Uterus (tissue), 4 donors: Measurements from ENCODE around the gene CYP8B1. TPM values are rescaled to one million over a fixed set of nuclear protein-coding genes. Genes with fewer than 3 reads are reported as not detected.

Experiments used
- DNase-seq, 2 donors: peaks; one replicate each; pipeline ENCODE4 v3.0.0-alpha.2; 2019 to 2020
- H3K27ac ChIP-seq, 2 donors: fragments of 200-600 bp; sonication (generic); 1 replicate in 1 of 2; 2 replicates in 1 of 2; pipeline ENCODE4 v1.5.1; 2016 to 2018
- H3K27me3 ChIP-seq, 2 donors: fragments of 200-600 bp; sonication (generic); one replicate each; pipeline ENCODE4 v1.5.1; 2018 to 2019; ENCODE audit warnings: control low read depth in 1 of 2
- H3K36me3 ChIP-seq, 2 donors: fragments of 200-600 bp; sonication (generic); one replicate each; pipeline ENCODE4 v1.5.1; 2019; ENCODE audit warnings: control low read depth in 1 of 2
- H3K4me1 ChIP-seq, 2 donors: fragments of 200-600 bp; sonication (generic); one replicate each; pipeline ENCODE4 v1.5.1; 2018 to 2019; ENCODE audit warnings: control low read depth in 1 of 2
- H3K4me3 ChIP-seq, 2 donors: fragments of 200-600 bp; sonication (generic); 1 replicate in 1 of 2; 2 replicates in 1 of 2; pipeline ENCODE4 v1.5.1; 2018 to 2019; ENCODE audit warnings: mild to moderate bottlenecking in 1 of 2
- H3K9me3 ChIP-seq, 2 donors: fragments of 200-600 bp; sonication (generic); one replicate each; pipeline ENCODE4 v1.5.1; 2019; ENCODE audit warnings: control low read depth in 1 of 2
- POLR2A ChIP-seq, 2 donors: fragments of 450-650 bp; IDR thresholded peaks; one replicate each; pipeline ENCODE4 v1.6.1; 2016; ENCODE audit warnings: antibody characterized with exemption in 2 of 2, mild to moderate bottlenecking in 1 of 2, moderate library complexity in 1 of 2
- intact Hi-C: fragments of 100-400 bp; cut with DNase I; formaldehyde crosslinking; loops from one replicate; pipeline ENCODE4 v1.15.1; 2023; ENCODE audit warnings: low total_unique reads
- total RNA-seq, 4 donors: library from RNA; depleted of rRNA in 3 of 4; stranded (reverse); fragments of >200 nt in 3 of 4; gene quantifications; one replicate each; pipeline versions ENCODE4 v1.1.0 to v1.2.4, GENCODE V29; 2014 to 2023
- TF ChIP-seq, protein P1 (sequence below), 4 experiments: fragments of 200-600 bp in 2 of 4; fragments of 450-650 bp in 2 of 4; sonication (generic) in 2 of 4; IDR thresholded peaks; one replicate each; pipeline ENCODE4 v1.5.1; 2016 to 2019; ENCODE audit warnings: antibody characterized with exemption in 4 of 4, mild to moderate bottlenecking in 2 of 4, moderate library complexity in 1 of 4
- donor health status: DM: yes; HTN: yes; CAD: no.

CYP8B1 gene
- total RNA-seq, 4 donors from 2014 or later: not detected

DNA sequence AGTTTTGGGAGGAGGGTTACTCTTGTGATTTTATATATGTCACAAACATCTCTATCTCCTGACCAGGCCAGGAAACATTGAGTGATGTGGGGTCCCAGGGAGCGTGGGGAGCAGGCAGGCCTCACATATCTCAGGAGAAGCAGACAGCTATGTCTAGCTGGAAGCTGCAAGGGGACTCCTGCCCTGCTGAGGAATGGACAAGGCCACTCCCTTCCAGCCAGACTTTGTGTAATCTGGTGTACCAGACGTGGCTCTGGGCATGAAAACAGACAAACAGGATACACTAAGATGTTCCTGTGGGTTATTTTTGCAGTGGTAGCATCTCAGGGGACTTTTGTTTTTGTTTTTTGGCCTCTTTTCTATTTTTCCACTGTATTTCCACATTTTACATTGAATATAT, 23.2 kb downstream of the CYP8B1 start:
- intact Hi-C loops: no loop called here
- no peak for DNase-seq
- no peaks in the 10 kb centered on the region for H3K4me1 ChIP-seq
- no peak for TF ChIP-seq POLR2A (IDR thresholded peaks at IDR 0.05)
- TF ChIP-seq, protein P1, sequence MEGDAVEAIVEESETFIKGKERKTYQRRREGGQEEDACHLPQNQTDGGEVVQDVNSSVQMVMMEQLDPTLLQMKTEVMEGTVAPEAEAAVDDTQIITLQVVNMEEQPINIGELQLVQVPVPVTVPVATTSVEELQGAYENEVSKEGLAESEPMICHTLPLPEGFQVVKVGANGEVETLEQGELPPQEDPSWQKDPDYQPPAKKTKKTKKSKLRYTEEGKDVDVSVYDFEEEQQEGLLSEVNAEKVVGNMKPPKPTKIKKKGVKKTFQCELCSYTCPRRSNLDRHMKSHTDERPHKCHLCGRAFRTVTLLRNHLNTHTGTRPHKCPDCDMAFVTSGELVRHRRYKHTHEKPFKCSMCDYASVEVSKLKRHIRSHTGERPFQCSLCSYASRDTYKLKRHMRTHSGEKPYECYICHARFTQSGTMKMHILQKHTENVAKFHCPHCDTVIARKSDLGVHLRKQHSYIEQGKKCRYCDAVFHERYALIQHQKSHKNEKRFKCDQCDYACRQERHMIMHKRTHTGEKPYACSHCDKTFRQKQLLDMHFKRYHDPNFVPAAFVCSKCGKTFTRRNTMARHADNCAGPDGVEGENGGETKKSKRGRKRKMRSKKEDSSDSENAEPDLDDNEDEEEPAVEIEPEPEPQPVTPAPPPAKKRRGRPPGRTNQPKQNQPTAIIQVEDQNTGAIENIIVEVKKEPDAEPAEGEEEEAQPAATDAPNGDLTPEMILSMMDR (IDR thresholded peaks at IDR 0.05): no peak
- H3K27ac ChIP-seq: peak overlapping the region in 1 of 2 donors; percentile 27
- H3K4me3 ChIP-seq: no peak overlapping the region
- H3K36me3 ChIP-seq: no peaks in the 10 kb centered on the region
- no peaks in the 10 kb centered on the region for H3K27me3 ChIP-seq
- no peaks in the 10 kb centered on the region for H3K9me3 ChIP-seq

DNA sequence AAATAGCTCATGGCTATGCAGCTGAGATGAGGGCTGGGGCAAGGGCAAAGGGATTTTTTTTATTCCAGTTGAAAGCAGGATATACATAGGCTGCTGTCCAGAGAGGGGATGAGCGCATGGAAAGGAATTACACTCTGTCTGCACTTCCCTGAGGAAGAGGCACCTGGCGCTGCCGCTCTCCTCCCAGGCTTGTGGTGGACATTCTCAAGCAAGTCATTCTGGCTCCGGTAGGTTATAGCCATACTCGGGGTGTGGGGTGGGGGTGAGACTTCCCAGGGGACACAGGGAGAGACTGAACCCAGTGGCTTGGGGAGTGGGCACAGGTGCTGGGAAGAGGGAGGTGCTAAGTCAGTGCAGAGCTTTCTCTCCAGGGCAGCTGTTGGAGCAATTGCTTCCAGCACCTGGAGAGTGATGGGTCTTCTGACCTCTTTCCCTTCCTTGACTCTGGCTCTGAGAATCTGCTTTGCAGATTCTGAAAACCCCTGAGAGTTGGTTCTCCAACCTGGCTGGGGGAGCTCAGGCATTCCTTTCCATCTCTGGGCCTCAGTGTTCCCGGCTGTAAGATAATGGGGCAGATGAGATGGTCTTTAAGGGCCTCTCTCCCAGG, 24.3 kb downstream of the CYP8B1 start:
- Histone ChIP-seq H3K27me3 (no peaks in the 10 kb centered on the region), H3K9me3 (no peaks in the 10 kb centered on the region), H3K4me3 (no peak overlapping the region), H3K27ac (no peak overlapping the region), H3K4me1 (peaks cover 1 to 3% of the 10 kb centered on the region in 2 donors), H3K36me3 (no peaks in the 10 kb centered on the region)
- intact Hi-C loops: no loop called here
- no peak for TF ChIP-seq POLR2A (IDR thresholded peaks at IDR 0.05)
- TF ChIP-seq, protein P1 (IDR thresholded peaks at IDR 0.05): no peak
- DNase-seq: no peak

DNA sequence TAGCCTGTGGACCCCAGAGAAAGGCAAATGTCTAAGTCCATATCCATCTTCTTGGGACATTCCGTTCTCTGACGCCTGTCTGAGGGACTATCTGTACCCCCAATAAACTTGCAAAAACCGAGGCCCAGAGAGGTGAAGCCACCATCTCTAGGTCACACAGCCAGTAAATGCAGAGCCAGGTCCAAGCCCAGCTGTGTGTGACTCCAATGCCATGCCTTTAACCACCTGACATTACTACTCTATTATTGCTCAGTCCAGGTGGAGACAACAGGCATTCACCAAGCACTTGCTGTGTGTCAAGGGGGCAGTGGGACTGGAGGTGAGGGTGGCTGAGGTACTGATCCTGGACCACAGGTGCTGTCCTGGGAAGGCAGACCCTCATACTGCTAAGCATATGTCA, 25.4 kb downstream of the CYP8B1 start:
- H3K27me3 ChIP-seq: no peaks in the 10 kb centered on the region
- H3K27ac ChIP-seq: no peak overlapping the region
- no peaks in the 10 kb centered on the region for H3K36me3 ChIP-seq
- no peak for DNase-seq
- TF ChIP-seq POLR2A (IDR thresholded peaks at IDR 0.05): no peak
- TF ChIP-seq, protein P1 (IDR thresholded peaks at IDR 0.05): no peak
- H3K4me1 ChIP-seq: peaks cover 5% of the 10 kb centered on the region in 2 donors
- H3K9me3 ChIP-seq: no peaks in the 10 kb centered on the region
- intact Hi-C loops: no loop called here
- no peak overlapping the region for H3K4me3 ChIP-seq

GRCh38 chr3:42849017-42849416, 26.7 kb downstream of the CYP8B1 start:
- intact Hi-C loops: no loop called here
- Histone ChIP-seq H3K27ac (no peak overlapping the region), H3K4me3 (no peak overlapping the region), H3K27me3 (no peaks in the 10 kb centered on the region), H3K36me3 (no peaks in the 10 kb centered on the region), H3K4me1 (peaks cover 5% of the 10 kb centered on the region in 2 donors), H3K9me3 (no peaks in the 10 kb centered on the region)
- DNase-seq: no peak
- TF ChIP-seq, protein P1 (IDR thresholded peaks at IDR 0.05): no peak
- TF ChIP-seq POLR2A (IDR thresholded peaks at IDR 0.05): no peak

GRCh38 chr3:42847731-42848130, 27.9 kb downstream of the CYP8B1 start:
- Histone ChIP-seq H3K27ac (peak overlapping the region; percentile 48 to 62), H3K4me1 (peaks cover 5% of the 10 kb centered on the region in 2 donors), H3K36me3 (no peaks in the 10 kb centered on the region), H3K9me3 (no peaks in the 10 kb centered on the region), H3K4me3 (no peak overlapping the region), H3K27me3 (no peaks in the 10 kb centered on the region)
- TF ChIP-seq, protein P1 (IDR thresholded peaks at IDR 0.05): no peak
- no peak for TF ChIP-seq POLR2A (IDR thresholded peaks at IDR 0.05)
- intact Hi-C loops: no loop called here
- DNase-seq: peak in 1 of 2 donors; percentile 27
